ENCODE data around the gene INPP5A.

INPP5A gene

DNA sequence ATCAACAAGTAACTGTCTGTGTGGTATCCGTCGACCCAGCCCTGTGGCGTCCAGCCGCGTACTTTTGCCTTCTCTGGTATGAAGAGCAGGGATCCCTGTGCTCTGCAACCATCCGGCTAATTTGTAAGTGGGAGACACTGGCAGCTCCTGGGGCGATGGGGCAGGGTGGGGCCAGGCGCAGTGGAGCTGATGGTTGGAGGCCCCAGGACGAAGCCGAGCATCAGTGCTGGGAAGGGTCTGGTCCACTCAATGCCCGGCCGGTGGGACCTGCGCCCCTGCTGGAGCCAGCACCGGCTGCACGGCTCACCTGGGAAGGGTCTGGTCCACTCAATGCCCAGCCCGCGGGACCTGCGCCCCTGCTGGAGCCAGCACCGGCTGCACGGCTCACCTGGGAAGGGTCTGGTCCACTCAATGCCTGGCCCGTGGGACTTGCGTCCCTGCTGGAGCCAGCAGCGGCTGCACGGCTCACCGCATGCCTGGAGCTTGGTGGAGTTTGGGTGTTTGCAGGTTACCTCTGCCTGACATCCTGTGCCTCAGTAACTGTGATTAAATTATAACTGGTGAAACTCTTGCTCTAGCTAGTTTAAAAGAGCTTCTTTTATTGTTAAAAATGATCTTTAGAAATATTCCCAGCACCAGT is 152.3 kb downstream of the INPP5A start:
- no peak overlapping the region for H3K4me3 ChIP-seq
- no peak overlapping the region for H3K27ac ChIP-seq

DNA sequence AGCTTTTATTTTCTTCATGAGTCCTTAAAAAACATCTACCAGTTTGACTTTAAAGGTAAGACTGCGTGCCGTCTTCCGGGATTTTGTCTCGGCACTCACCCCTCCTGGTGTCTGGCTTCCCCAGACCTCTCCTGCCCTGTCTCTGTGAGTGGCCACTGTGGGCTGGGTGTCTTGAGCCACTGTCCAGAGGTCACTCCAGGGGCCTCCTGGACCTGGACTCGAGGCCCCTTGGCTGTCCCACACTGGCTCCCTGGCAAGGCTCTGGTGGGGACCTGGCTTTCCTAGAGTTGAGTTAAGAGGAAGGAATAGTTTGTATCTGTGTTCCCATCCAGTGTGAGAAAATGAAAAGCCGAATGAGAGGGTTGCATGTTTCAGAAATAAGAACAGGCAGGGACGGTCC is 152.8 kb downstream of the INPP5A start:
- Histone ChIP-seq H3K27ac (no peak overlapping the region), H3K4me3 (no peak overlapping the region)

GRCh38 chr10:132690821-132691610 is 153.4 kb downstream of the INPP5A start:
- no peak overlapping the region for H3K4me3 ChIP-seq
- no peak overlapping the region for H3K27ac ChIP-seq

DNA sequence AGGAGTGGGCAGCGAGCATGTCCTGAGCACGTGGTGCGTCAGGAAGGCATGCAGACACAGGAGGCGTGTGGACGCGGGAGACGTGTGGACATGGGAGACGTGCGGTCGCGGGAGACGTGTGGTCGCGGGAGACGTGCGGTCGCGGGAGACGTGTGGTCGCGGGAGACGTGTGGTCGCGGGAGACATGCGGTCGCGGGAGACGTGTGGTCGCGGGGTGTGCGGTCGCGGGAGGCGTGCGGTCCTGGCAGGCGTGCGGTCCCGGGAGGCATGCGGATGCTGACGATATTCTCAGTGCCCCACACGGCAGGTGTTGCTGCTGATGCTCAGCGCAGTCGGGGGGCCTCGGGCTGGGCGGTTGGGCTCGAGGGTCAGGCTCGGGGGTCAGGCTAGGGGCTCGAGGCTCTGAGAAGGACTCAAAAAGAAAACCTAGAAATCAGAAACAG is 154.1 kb downstream of the INPP5A start:
- Histone ChIP-seq H3K27ac (no peak overlapping the region), H3K4me3 (no peak overlapping the region)

DNA sequence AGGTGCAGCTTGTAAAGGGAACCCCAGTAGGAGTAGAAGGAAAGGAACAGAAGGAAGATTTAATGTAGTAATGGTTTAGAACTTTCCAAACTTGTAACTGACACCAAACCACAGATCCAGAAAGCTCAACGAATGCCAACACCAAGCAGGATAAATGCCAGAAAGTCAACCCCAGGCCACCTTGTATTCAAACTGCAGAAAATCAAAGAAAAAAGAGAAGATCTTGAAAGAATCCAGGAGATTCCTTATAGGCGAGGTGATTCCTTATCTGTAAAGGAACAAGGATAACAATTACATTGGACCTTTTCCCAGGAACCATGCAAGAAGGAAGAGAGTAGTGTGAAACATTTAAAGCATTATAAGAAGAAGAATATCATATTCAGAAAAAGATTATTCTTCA is 154.7 kb downstream of the INPP5A start:
- Histone ChIP-seq H3K27ac (no peak overlapping the region), H3K4me3 (no peak overlapping the region)

GRCh38 chr10:132693676-132694075 is 156.1 kb downstream of the INPP5A start:
- Histone ChIP-seq H3K27ac (no peak overlapping the region), H3K4me3 (no peak overlapping the region)

- H3K27ac ChIP-seq, result no peak overlapping the region
- H3K4me3 ChIP-seq, result no peak overlapping the region
Measured at GRCh38 chr10:132696204-132696603, 158.6 kb downstream of the INPP5A start.

- no peak overlapping the region for H3K27ac ChIP-seq
- no peak overlapping the region for H3K4me3 ChIP-seq
Measured at GRCh38 chr10:132696728-132697577, 159.4 kb downstream of the INPP5A start.

- Histone ChIP-seq H3K4me3 (no peak overlapping the region), H3K27ac (no peak overlapping the region)
Measured at GRCh38 chr10:132697578-132698200, 160.1 kb downstream of the INPP5A start.

DNA sequence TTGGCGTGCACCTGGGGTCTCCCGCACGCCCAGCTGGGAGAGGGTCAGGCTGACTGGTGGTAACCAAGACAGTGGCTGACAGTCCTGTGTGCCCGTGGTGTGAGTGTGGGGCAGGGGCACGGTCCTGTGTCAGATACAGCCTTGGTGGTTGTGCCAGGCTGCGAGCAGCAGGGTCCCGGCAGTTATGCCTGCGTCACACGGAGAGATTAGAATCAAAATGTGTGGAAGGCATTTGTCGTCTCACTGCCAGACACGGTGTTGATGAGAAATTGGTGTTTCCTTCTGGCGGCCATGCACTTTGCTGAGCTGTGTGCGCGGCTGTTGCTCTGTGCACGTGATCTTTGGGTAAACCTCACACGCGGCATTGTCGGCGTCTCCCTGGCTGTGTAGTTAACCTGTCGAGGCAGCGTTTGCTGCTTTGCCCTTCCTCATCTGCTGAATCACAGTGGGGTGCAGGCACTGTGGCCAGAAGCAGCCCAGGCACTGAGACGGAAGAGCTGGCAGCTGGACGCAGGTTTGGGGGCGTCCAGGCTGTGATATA is 160.7 kb downstream of the INPP5A start:
- Histone ChIP-seq H3K4me3 (no peak overlapping the region), H3K27ac (no peak overlapping the region)

DNA sequence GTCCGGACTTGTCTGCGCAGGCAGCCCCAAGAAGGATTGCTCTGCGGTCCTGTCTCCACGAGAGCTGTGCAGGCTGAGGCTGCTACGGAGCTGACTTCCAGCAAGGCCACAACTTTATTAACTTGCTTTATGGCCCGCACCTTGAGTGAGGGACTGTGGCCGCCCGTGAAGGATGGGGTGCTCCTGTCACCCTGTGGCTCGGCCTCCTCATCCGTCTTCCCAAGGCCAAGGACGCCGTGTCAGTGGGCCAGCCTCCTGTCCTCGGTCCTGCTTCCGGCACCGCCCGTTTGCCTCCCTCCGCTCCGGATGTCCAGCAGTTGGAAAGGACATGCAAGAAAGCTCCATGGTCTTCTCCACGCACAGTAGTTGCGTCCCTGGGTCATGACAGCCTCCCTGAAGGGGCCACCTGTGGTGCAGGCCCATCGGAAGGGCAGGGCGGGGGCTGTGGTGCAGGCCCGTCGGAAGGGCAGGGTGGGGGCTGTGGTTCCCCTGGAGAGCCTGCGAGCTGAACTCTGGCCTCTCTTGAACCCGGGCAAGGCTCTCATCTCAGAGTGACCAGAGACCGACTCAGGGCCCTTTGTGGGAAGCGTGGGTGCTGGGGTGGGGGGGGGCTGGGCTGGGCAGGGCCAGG is 161.3 kb downstream of the INPP5A start:
- Histone ChIP-seq H3K4me3 (no peak overlapping the region), H3K27ac (no peak overlapping the region)

GRCh38 chr10:132699411-132700155 is 162.0 kb downstream of the INPP5A start:
- no peak overlapping the region for H3K27ac ChIP-seq
- no peak overlapping the region for H3K4me3 ChIP-seq

DNA sequence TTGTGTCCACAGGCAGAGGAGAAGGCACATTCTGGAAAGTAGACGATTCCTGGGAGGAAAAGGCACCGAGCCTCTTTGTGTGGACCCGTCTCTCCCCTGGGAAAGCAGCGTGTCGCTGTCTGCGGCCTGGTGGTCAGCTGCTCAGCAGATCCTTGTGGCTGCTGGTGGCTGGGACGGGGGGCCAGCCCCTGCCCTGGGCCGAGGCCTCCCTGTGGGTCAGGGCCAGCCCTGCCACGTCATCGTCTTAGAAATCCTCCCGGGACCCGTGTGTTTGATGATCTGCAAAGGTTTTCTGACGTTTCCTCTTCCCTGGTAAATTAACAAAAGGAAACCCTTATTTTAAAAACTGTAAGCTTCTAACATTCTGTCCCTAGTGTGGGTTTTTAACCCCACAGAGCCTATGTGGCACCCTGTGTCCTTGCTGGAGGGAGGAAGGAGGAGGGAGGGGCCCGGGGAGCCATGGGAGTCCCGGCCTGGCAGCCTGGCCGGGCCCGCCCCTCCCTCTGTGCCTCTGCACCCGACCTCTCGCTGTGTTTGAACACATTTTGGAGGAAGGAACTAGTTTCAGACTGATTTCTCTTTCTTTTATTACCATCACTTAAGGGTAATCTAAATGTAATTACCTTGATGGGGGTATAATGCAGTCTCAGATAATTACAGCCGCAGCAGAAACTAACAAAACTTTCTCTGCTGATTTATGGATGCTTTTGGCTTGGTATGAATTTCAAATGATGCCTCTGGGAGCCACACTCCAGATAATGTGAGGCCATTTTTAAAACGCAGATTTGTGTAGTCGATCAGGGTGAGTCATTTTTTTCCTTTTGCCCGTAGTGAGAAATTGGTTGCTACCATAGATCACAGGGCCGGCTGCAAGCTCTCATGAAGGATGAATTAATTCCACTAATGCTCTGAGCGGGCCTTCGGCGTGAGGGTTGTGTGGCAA is 162.8 kb downstream of the INPP5A start:
- H3K4me3 ChIP-seq, result no peak overlapping the region

GRCh38 chr10:132701099-132701845 is 163.7 kb downstream of the INPP5A start:
- H3K27ac ChIP-seq, result no peak overlapping the region

More for the DNA sequence above, 162.8 kb downstream of the INPP5A start:
- H3K27ac ChIP-seq, result no peak overlapping the region

DNA sequence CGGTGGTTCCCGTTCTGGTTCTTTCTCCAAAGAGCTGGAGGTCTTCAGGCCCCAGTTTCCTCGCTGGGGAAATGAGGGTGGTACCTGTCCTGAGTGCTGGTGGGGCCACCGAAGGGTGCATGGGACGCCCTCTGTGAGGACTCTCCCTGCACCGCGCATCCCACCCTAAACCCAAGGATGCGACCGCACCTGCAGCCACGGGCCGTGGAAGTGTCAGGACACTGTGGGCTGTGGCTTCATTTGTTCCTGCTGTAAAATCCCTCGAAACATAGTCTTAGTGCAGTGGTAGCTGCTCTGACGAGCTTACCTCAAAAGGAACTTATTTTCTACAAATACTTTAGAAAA is 164.2 kb downstream of the INPP5A start:
- Histone ChIP-seq H3K4me3 (no peak overlapping the region), H3K27ac (no peak overlapping the region)

More at GRCh38 chr10:132701099-132701845, 163.7 kb downstream of the INPP5A start:
- no peak overlapping the region for H3K4me3 ChIP-seq

DNA sequence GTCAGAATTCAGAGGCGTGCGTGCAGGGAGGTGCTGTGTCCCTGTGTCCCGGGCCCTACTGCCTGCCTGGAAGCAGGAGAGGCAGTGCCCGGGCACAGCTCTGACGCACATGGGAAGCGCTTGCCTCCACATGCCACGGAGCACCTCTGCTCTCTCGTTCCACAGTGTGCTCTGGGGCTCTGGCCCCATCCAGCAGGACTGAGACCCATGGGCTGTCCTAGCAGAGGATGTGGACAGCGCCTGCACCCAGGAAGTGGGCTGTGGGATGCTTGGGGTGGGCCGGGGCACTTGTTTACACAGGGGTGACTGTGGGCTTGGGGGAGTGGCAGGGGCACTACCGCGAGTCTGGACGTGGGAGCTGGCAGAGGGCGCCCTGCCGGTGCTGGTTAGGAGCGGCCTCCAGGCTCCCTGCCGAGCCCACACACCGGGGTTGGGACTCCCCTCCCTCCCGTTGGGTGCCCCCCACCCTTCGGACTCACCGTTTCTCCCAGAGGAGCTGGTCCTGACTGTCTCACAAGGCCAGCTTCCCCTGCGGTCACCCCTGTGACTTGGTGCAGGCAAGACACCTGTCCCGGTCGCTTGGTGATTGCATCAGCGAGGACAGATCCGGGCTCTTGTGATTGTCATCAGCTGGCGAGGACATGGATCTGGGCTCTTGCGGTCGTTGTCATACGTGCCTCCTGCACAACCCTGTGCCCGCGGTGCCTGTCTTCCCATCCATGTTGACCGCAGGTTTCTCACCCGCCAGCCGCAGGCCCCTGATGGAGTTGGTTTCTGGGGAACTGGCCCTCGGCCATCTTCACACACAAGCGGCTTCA is 165.2 kb downstream of the INPP5A start:
- Histone ChIP-seq H3K27ac (no peak overlapping the region), H3K4me3 (no peak overlapping the region)

Data from skin epidermis (tissue), 12 donors.